Stimulated activated CD8-positive, alpha-beta memory T cell treated with anti-CD3 and anti-CD28 coated beads, Interleukin-15, amount 100 ng/mL, for 48 hours (primary cell): ENCODE data around the gene SPIN2B.

Experiments used
- DNase-seq, 2 donors: peaks; one replicate each; pipeline ENCODE4 v3.0.0-alpha.2; 2020; ENCODE audit warnings: low read depth in 2 of 2

The SPIN2B gene

GRCh38 chrX:57070185-57070984 lies 51.0 kb downstream of the SPIN2B start:
- DNase-seq: no peak
